ENCODE results near the gene ZBTB9. TPM values are rescaled to one million over a fixed set of nuclear protein-coding genes. Genes with fewer than 3 reads are reported as not detected.

Gene ZBTB9
- total and polyA plus RNA-seq, 4 donors, result 1.1 to 3.4 (median 2.3) TPM

DNA sequence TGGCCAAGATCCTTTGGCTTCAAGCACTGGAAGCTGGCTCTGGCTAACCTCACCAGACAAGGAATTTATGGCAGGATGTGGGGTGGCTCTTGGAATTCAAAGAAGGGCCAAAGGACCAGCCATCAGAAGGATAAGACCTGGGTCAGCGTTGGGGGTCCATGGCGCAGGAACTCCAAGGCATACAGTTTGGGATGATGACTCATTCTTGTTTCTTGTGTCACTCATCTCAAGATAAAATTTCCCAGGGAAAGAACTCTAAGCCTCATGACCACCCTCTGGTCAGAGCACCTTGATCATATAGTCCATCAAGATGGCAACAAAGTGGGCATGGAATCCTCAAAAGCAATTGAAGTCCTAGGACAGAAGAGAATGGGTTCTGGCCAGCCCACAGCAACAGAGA is 4.8 kb downstream of the ZBTB9 start:
- no peak overlapping the region for H3K4me3 ChIP-seq (ENCODE audit: low read depth in 1 of 3, low read length in 3 of 3)
- TF ChIP-seq NR2F2 (IDR thresholded peaks at IDR 0.05) (no peak), FOXA1 (IDR thresholded peaks at IDR 0.05) (no peak), YY1 (IDR thresholded peaks at IDR 0.05) (no peak), HNF4G (IDR thresholded peaks at IDR 0.05) (no peak), RXRA (IDR thresholded peaks at IDR 0.05) (no peak), HNF4A (conservative IDR thresholded peaks at IDR 0.05) (no peak), TAF1 (conservative IDR thresholded peaks at IDR 0.05) (no peak), FOXA2 (IDR thresholded peaks at IDR 0.05) (no peak), RAD21 (IDR thresholded peaks at IDR 0.05) (no peak)
- TF ChIP-seq, protein P1, sequence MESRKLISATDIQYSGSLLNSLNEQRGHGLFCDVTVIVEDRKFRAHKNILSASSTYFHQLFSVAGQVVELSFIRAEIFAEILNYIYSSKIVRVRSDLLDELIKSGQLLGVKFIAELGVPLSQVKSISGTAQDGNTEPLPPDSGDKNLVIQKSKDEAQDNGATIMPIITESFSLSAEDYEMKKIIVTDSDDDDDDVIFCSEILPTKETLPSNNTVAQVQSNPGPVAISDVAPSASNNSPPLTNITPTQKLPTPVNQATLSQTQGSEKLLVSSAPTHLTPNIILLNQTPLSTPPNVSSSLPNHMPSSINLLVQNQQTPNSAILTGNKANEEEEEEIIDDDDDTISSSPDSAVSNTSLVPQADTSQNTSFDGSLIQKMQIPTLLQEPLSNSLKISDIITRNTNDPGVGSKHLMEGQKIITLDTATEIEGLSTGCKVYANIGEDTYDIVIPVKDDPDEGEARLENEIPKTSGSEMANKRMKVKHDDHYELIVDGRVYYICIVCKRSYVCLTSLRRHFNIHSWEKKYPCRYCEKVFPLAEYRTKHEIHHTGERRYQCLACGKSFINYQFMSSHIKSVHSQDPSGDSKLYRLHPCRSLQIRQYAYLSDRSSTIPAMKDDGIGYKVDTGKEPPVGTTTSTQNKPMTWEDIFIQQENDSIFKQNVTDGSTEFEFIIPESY (IDR thresholded peaks at IDR 0.05), result no peak
- TF ChIP-seq, protein P2, sequence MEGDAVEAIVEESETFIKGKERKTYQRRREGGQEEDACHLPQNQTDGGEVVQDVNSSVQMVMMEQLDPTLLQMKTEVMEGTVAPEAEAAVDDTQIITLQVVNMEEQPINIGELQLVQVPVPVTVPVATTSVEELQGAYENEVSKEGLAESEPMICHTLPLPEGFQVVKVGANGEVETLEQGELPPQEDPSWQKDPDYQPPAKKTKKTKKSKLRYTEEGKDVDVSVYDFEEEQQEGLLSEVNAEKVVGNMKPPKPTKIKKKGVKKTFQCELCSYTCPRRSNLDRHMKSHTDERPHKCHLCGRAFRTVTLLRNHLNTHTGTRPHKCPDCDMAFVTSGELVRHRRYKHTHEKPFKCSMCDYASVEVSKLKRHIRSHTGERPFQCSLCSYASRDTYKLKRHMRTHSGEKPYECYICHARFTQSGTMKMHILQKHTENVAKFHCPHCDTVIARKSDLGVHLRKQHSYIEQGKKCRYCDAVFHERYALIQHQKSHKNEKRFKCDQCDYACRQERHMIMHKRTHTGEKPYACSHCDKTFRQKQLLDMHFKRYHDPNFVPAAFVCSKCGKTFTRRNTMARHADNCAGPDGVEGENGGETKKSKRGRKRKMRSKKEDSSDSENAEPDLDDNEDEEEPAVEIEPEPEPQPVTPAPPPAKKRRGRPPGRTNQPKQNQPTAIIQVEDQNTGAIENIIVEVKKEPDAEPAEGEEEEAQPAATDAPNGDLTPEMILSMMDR (IDR thresholded peaks at IDR 0.05; ENCODE audit: low read depth, low read length, missing input control), result no peak
- DNase-seq (ENCODE audit: low spot score), result no peak
- H3K27ac ChIP-seq (ENCODE audit: low read depth in 1 of 2, low read length in 2 of 2), result no peak overlapping the region
- no peaks in the 10 kb centered on the region for H3K9me3 ChIP-seq (ENCODE audit: control insufficient read depth in 4 of 4, low read length in 3 of 4)
- no peak overlapping the region for H3K9ac ChIP-seq (ENCODE audit: low read depth in 1 of 2, low read length in 2 of 2)
- no peaks in the 10 kb centered on the region for H3K27me3 ChIP-seq (ENCODE audit: control insufficient read depth in 4 of 4, insufficient read depth in 4 of 4, low read length in 3 of 4)
- peaks cover 0 to 4% (median 1%) of the 10 kb centered on the region in 4 donors for H3K36me3 ChIP-seq (ENCODE audit: control insufficient read depth in 4 of 4, insufficient read depth in 3 of 4, low read depth in 1 of 4, low read length in 3 of 4)
- H3K4me1 ChIP-seq (ENCODE audit: control insufficient read depth in 4 of 4, insufficient read depth in 4 of 4, low read length in 3 of 4), result peaks cover 4 to 7% (median 5%) of the 10 kb centered on the region in 4 donors
- 92% methylated on average over 2 of the region's 2 CpGs for WGBS

DNA sequence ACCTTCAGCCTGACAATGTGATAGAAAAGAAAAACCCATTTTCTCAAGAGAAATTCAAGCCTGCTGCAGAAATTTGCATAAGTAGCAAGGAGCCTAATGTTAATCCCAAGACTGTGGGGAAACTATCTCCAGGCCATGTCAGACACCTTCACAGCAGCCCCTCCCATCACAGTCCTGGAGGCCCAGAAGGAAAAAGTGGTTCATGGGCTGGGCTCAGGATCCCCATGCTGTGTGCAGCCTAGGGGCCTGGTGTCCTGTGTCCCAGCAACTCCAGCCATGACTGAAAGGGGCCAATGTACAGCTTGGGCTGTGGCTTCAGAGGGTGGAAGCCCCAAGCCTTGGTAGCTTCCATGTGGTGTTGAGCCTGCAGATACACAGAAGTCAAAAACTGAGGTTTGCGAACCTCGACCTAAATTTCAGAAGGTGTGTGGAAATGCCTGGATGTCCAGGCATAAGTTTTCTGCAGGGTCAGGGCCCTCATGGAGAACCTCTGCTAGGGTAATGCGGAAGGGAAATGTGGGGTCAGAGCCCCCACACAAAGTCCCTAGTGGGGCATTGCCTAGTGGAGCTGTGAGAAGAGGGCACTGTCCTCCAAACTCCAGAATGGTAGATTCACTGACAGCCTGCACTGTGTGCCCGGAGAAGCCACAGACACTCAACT is 11.8 kb downstream of the ZBTB9 start:
- Histone ChIP-seq H3K4me3 (ENCODE audit: low read depth in 1 of 3, low read length in 3 of 3) (no peak overlapping the region), H3K27ac (ENCODE audit: low read depth in 1 of 2, low read length in 2 of 2) (no peak overlapping the region), H3K36me3 (ENCODE audit: control insufficient read depth in 4 of 4, insufficient read depth in 3 of 4, low read depth in 1 of 4, low read length in 3 of 4) (no peaks in the 10 kb centered on the region), H3K9ac (ENCODE audit: low read depth in 1 of 2, low read length in 2 of 2) (no peak overlapping the region), H3K27me3 (ENCODE audit: control insufficient read depth in 4 of 4, insufficient read depth in 4 of 4, low read length in 3 of 4) (no peaks in the 10 kb centered on the region), H3K9me3 (ENCODE audit: control insufficient read depth in 4 of 4, low read length in 3 of 4) (no peaks in the 10 kb centered on the region), H3K4me1 (ENCODE audit: control insufficient read depth in 4 of 4, insufficient read depth in 4 of 4, low read length in 3 of 4) (no peaks in the 10 kb centered on the region)
- 91% methylated on average over 4 of the region's 4 CpGs for WGBS
- DNase-seq (ENCODE audit: low spot score), result no peak
- TF ChIP-seq RXRA (IDR thresholded peaks at IDR 0.05), result no peak
- TF ChIP-seq HNF4A (conservative IDR thresholded peaks at IDR 0.05), result no peak
- no peak for TF ChIP-seq HNF4G (IDR thresholded peaks at IDR 0.05)
- no peak for TF ChIP-seq YY1 (IDR thresholded peaks at IDR 0.05)
- no peak for TF ChIP-seq FOXA2 (IDR thresholded peaks at IDR 0.05)
- no peak for TF ChIP-seq JUND (IDR thresholded peaks at IDR 0.05)
- TF ChIP-seq, protein P1 (IDR thresholded peaks at IDR 0.05), result no peak
- TF ChIP-seq, protein P3, sequence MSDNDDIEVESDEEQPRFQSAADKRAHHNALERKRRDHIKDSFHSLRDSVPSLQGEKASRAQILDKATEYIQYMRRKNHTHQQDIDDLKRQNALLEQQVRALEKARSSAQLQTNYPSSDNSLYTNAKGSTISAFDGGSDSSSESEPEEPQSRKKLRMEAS (IDR thresholded peaks at IDR 0.05), result no peak
- TF ChIP-seq, protein P4, sequence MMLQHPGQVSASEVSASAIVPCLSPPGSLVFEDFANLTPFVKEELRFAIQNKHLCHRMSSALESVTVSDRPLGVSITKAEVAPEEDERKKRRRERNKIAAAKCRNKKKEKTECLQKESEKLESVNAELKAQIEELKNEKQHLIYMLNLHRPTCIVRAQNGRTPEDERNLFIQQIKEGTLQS (IDR thresholded peaks at IDR 0.05), result no peak
- TF ChIP-seq TAF1 (conservative IDR thresholded peaks at IDR 0.05), result no peak
- TF ChIP-seq GABPA (IDR thresholded peaks at IDR 0.05 in 1 of 2, conservative IDR thresholded peaks at IDR 0.05 in 1 of 2), result no peak
- no peak for TF ChIP-seq FOXA1 (IDR thresholded peaks at IDR 0.05)
- TF ChIP-seq EGR1 (IDR thresholded peaks at IDR 0.05; ENCODE audit: low read depth in 2 of 2), result no peak
- TF ChIP-seq RAD21 (IDR thresholded peaks at IDR 0.05), result no peak
- TF ChIP-seq NR2F2 (IDR thresholded peaks at IDR 0.05), result no peak
- TF ChIP-seq, protein P5, sequence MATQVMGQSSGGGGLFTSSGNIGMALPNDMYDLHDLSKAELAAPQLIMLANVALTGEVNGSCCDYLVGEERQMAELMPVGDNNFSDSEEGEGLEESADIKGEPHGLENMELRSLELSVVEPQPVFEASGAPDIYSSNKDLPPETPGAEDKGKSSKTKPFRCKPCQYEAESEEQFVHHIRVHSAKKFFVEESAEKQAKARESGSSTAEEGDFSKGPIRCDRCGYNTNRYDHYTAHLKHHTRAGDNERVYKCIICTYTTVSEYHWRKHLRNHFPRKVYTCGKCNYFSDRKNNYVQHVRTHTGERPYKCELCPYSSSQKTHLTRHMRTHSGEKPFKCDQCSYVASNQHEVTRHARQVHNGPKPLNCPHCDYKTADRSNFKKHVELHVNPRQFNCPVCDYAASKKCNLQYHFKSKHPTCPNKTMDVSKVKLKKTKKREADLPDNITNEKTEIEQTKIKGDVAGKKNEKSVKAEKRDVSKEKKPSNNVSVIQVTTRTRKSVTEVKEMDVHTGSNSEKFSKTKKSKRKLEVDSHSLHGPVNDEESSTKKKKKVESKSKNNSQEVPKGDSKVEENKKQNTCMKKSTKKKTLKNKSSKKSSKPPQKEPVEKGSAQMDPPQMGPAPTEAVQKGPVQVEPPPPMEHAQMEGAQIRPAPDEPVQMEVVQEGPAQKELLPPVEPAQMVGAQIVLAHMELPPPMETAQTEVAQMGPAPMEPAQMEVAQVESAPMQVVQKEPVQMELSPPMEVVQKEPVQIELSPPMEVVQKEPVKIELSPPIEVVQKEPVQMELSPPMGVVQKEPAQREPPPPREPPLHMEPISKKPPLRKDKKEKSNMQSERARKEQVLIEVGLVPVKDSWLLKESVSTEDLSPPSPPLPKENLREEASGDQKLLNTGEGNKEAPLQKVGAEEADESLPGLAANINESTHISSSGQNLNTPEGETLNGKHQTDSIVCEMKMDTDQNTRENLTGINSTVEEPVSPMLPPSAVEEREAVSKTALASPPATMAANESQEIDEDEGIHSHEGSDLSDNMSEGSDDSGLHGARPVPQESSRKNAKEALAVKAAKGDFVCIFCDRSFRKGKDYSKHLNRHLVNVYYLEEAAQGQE (IDR thresholded peaks at IDR 0.05), result no peak
- TF ChIP-seq SP1 (IDR thresholded peaks at IDR 0.05), result no peak
- TF ChIP-seq, protein P2 (IDR thresholded peaks at IDR 0.05; ENCODE audit: low read depth, low read length, missing input control), result no peak
